ENCODE measurements around the gene MOB1B.

GRCh38 chr4:70927502-70928137 lies 25.5 kb downstream of the MOB1B start:
- TF ChIP-seq CTCF (IDR thresholded peaks at IDR 0.05): no peak
- TF ChIP-seq POLR2A (IDR thresholded peaks at IDR 0.05): no peak
- no peak for TF ChIP-seq EP300 (IDR thresholded peaks at IDR 0.05)
